Mesenchymal stem cell (in vitro differentiated cells and primary cell): Measurements from ENCODE around the gene TAF1C.

Source experiments
- DNase-seq: peaks from one replicate; pipeline ENCODE4 v3.0.0-alpha.2; 2013
- H2AFZ ChIP-seq: one replicate; pipeline ENCODE4 v1.6.1; 2013; ENCODE audit warnings: low read depth, mild to moderate bottlenecking, control low read depth, inconsistent platforms, low read length, moderate library complexity
- H2AK5ac ChIP-seq: 2 replicates; pipeline ENCODE4 v1.6.1; 2013; ENCODE audit warnings: low read length, moderate library complexity, mild to moderate bottlenecking, inconsistent platforms; ENCODE audit not compliant: severe bottlenecking
- H2BK120ac ChIP-seq: one replicate; pipeline ENCODE4 v1.6.1; 2013; ENCODE audit warnings: low read depth, mild to moderate bottlenecking, inconsistent platforms, low read length, moderate library complexity
- H2BK12ac ChIP-seq, 2 experiments: one replicate each; pipeline ENCODE4 v1.6.1; 2013; ENCODE audit warnings: inconsistent platforms in 2 of 2, low read length in 2 of 2, mild to moderate bottlenecking in 2 of 2, moderate library complexity in 2 of 2, control low read depth in 1 of 2
- H2BK15ac ChIP-seq: one replicate; pipeline ENCODE4 v1.6.1; 2013; ENCODE audit warnings: mild to moderate bottlenecking, low read depth, inconsistent platforms; ENCODE audit not compliant: poor library complexity, severe bottlenecking
- H2BK5ac ChIP-seq: 2 replicates; pipeline ENCODE4 v1.6.1; 2013; ENCODE audit warnings: low read depth, mild to moderate bottlenecking, low read length, control low read depth, inconsistent platforms; ENCODE audit not compliant: poor library complexity, severe bottlenecking
- H3K14ac ChIP-seq, 2 experiments: one replicate each; pipeline ENCODE4 v1.6.1; 2013; ENCODE audit warnings: inconsistent platforms in 2 of 2, low read length in 2 of 2, control low read depth in 1 of 2, mild to moderate bottlenecking in 1 of 2, moderate library complexity in 1 of 2
- H3K18ac ChIP-seq, 2 experiments: one replicate each; pipeline ENCODE4 v1.6.1; 2013; ENCODE audit warnings: inconsistent platforms in 2 of 2, low read length in 2 of 2, control low read depth in 1 of 2, low read depth in 1 of 2, mild to moderate bottlenecking in 1 of 2
- H3K23ac ChIP-seq, 2 experiments: one replicate each; pipeline ENCODE4 v1.6.1; 2013; ENCODE audit warnings: inconsistent platforms in 2 of 2, low read length in 2 of 2, mild to moderate bottlenecking in 2 of 2, moderate library complexity in 2 of 2, control low read depth in 1 of 2
- H3K27ac ChIP-seq: 2 replicates; pipeline ENCODE4 v1.5.1; 2013; ENCODE audit warnings: mild to moderate bottlenecking, moderate library complexity, low read length, control low read depth, inconsistent platforms; ENCODE audit not compliant: poor library complexity, severe bottlenecking
- H3K27me3 ChIP-seq, 2 experiments: 2 replicates each; pipeline versions ENCODE4 v1.6.1 to v1.7.0; 2013; ENCODE audit warnings: low read length in 2 of 2, mild to moderate bottlenecking in 2 of 2, moderate library complexity in 2 of 2, control low read depth in 1 of 2, inconsistent platforms in 1 of 2; ENCODE audit not compliant: control insufficient read depth in 1 of 2, insufficient read depth in 1 of 2
- H3K36me3 ChIP-seq, 2 experiments: 2 replicates each; pipeline versions ENCODE4 v1.6.1 to v1.7.0; 2013; ENCODE audit warnings: low read length in 2 of 2, control low read depth in 1 of 2, inconsistent platforms in 1 of 2, low read depth in 1 of 2, mild to moderate bottlenecking in 1 of 2; ENCODE audit not compliant: insufficient read depth in 2 of 2, control insufficient read depth in 1 of 2
- H3K4ac ChIP-seq, 2 experiments: one replicate each; pipeline ENCODE4 v1.6.1; 2013; ENCODE audit warnings: inconsistent platforms in 2 of 2, low read length in 2 of 2, mild to moderate bottlenecking in 2 of 2, moderate library complexity in 2 of 2, control low read depth in 1 of 2, low read depth in 1 of 2
- H3K4me1 ChIP-seq: 2 replicates; pipeline ENCODE4 v1.6.1; 2013; ENCODE audit warnings: low read depth, low read length, control low read depth; ENCODE audit not compliant: control insufficient read depth, insufficient read depth
- H3K4me2 ChIP-seq: 2 replicates; pipeline ENCODE4 v1.6.1; 2013; ENCODE audit warnings: low read length, mild to moderate bottlenecking, inconsistent platforms; ENCODE audit not compliant: poor library complexity, severe bottlenecking
- H3K4me3 ChIP-seq, 2 experiments: 2 replicates each; pipeline versions ENCODE4 v1.5.1 to v1.7.0; 2013; ENCODE audit warnings: low read length in 2 of 2, mild to moderate bottlenecking in 2 of 2, control low read depth in 1 of 2, low read depth in 1 of 2; ENCODE audit not compliant: insufficient read depth in 1 of 2
- H3K79me1 ChIP-seq: replicated peaks from 2 replicates; pipeline ENCODE4 v1.6.1; 2013; ENCODE audit warnings: mild to moderate bottlenecking, control low read depth, low read length, inconsistent platforms; ENCODE audit not compliant: poor library complexity, severe bottlenecking
- H3K9ac ChIP-seq: 2 replicates; pipeline ENCODE4 v1.7.0; 2013; ENCODE audit warnings: mild to moderate bottlenecking, low read length, moderate library complexity
- H3K9me3 ChIP-seq: 2 replicates; pipeline ENCODE4 v1.7.0; 2013; ENCODE audit warnings: mild to moderate bottlenecking, low read length; ENCODE audit not compliant: control insufficient read depth
- H4K8ac ChIP-seq: one replicate; pipeline ENCODE4 v1.6.1; 2013; ENCODE audit warnings: inconsistent platforms, mild to moderate bottlenecking, low read length, moderate library complexity
- H4K91ac ChIP-seq: one replicate; pipeline ENCODE4 v1.6.1; 2013; ENCODE audit warnings: mild to moderate bottlenecking, low read length, inconsistent platforms
- WGBS: methylation state at CpG from one replicate; pipeline ENCODE4 v1.1.7; 2013; ENCODE audit warnings: mixed read lengths; 5-methylcytosine and 5-hydroxymethylcytosine counted together

The TAF1C gene

GRCh38 chr16:84176192-84177053 lies 10.4 kb downstream of the TAF1C start:
- WGBS, result 72% methylated on average over 18 of the region's 18 CpGs

GRCh38 chr16:84175350-84176081 lies 11.3 kb downstream of the TAF1C start:
- 47% methylated on average over 10 of the region's 10 CpGs for WGBS
- no peak overlapping the region for H2BK5ac ChIP-seq
- peaks cover 21% of the 10 kb centered on the region for H3K4me1 ChIP-seq
- peak overlapping the region; percentile 52 for H4K91ac ChIP-seq
- H2AK5ac ChIP-seq, result no peak overlapping the region
- peaks cover 23 to 26% of the 10 kb centered on the region in 2 experiments for H3K36me3 ChIP-seq
- peak overlapping the region; percentile 54 to 67 for H3K18ac ChIP-seq
- H4K8ac ChIP-seq, result peak overlapping the region; percentile 91
- peak overlapping the region; percentile 42 for H2AFZ ChIP-seq
- peak overlapping the region in 1 of 2 experiments; percentile 83 for H3K14ac ChIP-seq
- no peak overlapping the region for H3K23ac ChIP-seq
- peak overlapping the region; percentile 35 for H2BK120ac ChIP-seq
- H2BK12ac ChIP-seq, result peak overlapping the region in 1 of 2 experiments; percentile 75
- DNase-seq, result peak; percentile 72
- no peak overlapping the region for H3K27ac ChIP-seq
- peak overlapping the region in 1 of 2 experiments; percentile 80 for H3K4ac ChIP-seq
- peak overlapping the region; percentile 65 for H2BK15ac ChIP-seq
- H3K79me1 ChIP-seq, result peaks cover 3% of the 10 kb centered on the region
- H3K4me2 ChIP-seq, result no peak overlapping the region
- H3K4me3 ChIP-seq, result no peak overlapping the region
- H3K27me3 ChIP-seq, result peaks cover 0 to 22% of the 10 kb centered on the region in 2 experiments
- no peak overlapping the region for H3K9ac ChIP-seq
- no peaks in the 10 kb centered on the region for H3K9me3 ChIP-seq

More at GRCh38 chr16:84176192-84177053, 10.4 kb downstream of the TAF1C start:
- H3K4ac ChIP-seq, result peak overlapping the region; percentile 45 to 95
- H2AK5ac ChIP-seq, result no peak overlapping the region
- no peak overlapping the region for H2AFZ ChIP-seq
- H3K27ac ChIP-seq, result peak overlapping the region; percentile 2
- H3K4me1 ChIP-seq, result peaks cover 21% of the 10 kb centered on the region
- peaks cover 7% of the 10 kb centered on the region for H3K79me1 ChIP-seq
- peaks cover 0 to 20% of the 10 kb centered on the region in 2 experiments for H3K27me3 ChIP-seq
- H4K91ac ChIP-seq, result peak overlapping the region; percentile 95
- H2BK120ac ChIP-seq, result peak overlapping the region; percentile 67
- H3K4me3 ChIP-seq, result no peak overlapping the region
- H2BK5ac ChIP-seq, result no peak overlapping the region
- DNase-seq, result no peak
- peaks cover 29 to 35% of the 10 kb centered on the region in 2 experiments for H3K36me3 ChIP-seq
- peak overlapping the region; percentile 49 for H3K9ac ChIP-seq
- H2BK15ac ChIP-seq, result peak overlapping the region; percentile 73
- H2BK12ac ChIP-seq, result peak overlapping the region; percentile 61 to 72
- peak overlapping the region in 1 of 2 experiments; percentile 86 for H3K14ac ChIP-seq
- H3K23ac ChIP-seq, result no peak overlapping the region
- H4K8ac ChIP-seq, result peak overlapping the region; percentile 96
- H3K4me2 ChIP-seq, result no peak overlapping the region
- peak overlapping the region; percentile 81 to 93 for H3K18ac ChIP-seq
- no peaks in the 10 kb centered on the region for H3K9me3 ChIP-seq

- Histone ChIP-seq H4K91ac (no peak overlapping the region), H2BK120ac (no peak overlapping the region), H2BK5ac (no peak overlapping the region), H2BK12ac (peak overlapping the region in 1 of 2 experiments; percentile 60), H4K8ac (no peak overlapping the region), H3K9me3 (no peaks in the 10 kb centered on the region), H2AK5ac (no peak overlapping the region), H3K4me3 (no peak overlapping the region), H3K23ac (no peak overlapping the region), H3K14ac (no peak overlapping the region), H2AFZ (no peak overlapping the region), H3K79me1 (no peaks in the 10 kb centered on the region), H2BK15ac (no peak overlapping the region), H3K27me3 (peaks cover 6 to 32% of the 10 kb centered on the region in 2 experiments), H3K18ac (no peak overlapping the region), H3K36me3 (peaks cover 15% of the 10 kb centered on the region in 2 experiments), H3K27ac (no peak overlapping the region), H3K4ac (no peak overlapping the region), H3K4me1 (peaks cover 21% of the 10 kb centered on the region), H3K4me2 (no peak overlapping the region), H3K9ac (no peak overlapping the region)
- DNase-seq, result no peak
- WGBS, result 92% methylated on average over 11 of the region's 11 CpGs
These were observed 12.5 kb downstream of the TAF1C start for GRCh38 chr16:84174396-84174795.
